ENCODE data around the gene CNTN4. TPM values are rescaled to one million over a fixed set of nuclear protein-coding genes. Genes with fewer than 3 reads are reported as not detected.
"Not testable (repeated sequence)": the region's sequence is repeated elsewhere in the genome, so short reads cannot be mapped to it uniquely, and the experiment has no call there.

The CNTN4 gene
- total RNA-seq, 1 experiment from 2014 or later, result 1.6 TPM

DNA sequence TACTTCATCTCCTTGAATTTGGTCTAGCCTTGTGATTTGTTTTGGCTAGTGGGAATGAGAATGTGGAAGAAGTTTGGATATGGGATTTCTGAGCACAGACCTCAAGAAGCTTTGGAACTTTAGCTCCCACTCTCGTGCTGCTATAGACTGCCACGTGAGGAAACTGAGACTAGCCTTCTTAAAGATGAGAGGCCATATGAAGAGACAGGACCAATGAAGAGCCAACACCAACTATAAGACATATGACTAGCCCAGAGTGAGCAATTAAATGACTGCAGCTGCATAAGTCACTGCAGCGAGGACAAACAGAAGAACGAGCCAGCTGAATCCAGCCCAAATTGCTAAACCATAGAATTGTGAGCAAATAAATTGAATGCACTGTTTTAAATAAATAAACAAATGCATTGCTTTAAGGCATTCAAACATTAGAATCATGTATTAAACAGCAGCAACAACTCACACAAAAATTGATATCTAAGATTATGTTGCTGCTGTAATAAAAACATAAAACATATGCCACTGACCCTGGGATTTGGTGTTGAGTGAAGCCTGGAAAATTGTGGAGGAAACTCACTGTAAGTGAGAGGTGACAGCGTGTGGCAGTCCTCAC is 15.7 kb upstream of the CNTN4 start:
- no peak overlapping the region for H3K9ac ChIP-seq (ENCODE audit: extremely low read depth, insufficient read length, low read length)
- no peaks in the 10 kb centered on the region for H3K79me1 ChIP-seq (ENCODE audit: insufficient read depth, low read depth, low read length, poor library complexity, severe bottlenecking)
- H3K56ac ChIP-seq (ENCODE audit: insufficient read length, low read depth, low read length), result no peak overlapping the region
- peaks cover 0 to 10% of the 10 kb centered on the region in 2 experiments; a peak in 2 of 5 replicates for H3K9me3 Mint-ChIP-seq
- H3K4me2 ChIP-seq (ENCODE audit: insufficient read depth, insufficient read length, low read length), result no peak overlapping the region
- no peak overlapping the region for H2AK5ac ChIP-seq (ENCODE audit: insufficient read length, low read length)
- no peaks in the 10 kb centered on the region for H3K27me3 ChIP-seq (ENCODE audit: insufficient read depth, low read length)
- H3K27me3 Mint-ChIP-seq (ENCODE audit: low read depth), result peaks cover 1% of the 10 kb centered on the region; the same call in 1 of the 2 replicates
- DNase-seq, result no peak
- H2AFZ ChIP-seq (ENCODE audit: low read length), result no peak overlapping the region
- no peak overlapping the region for H4K91ac ChIP-seq (ENCODE audit: insufficient read length, low read depth, low read length)
- no peak overlapping the region for H2BK5ac ChIP-seq (ENCODE audit: insufficient read length, low read length)
- H3K9me3 ChIP-seq (ENCODE audit: control insufficient read depth, low read depth, low read length), result no peaks in the 10 kb centered on the region
- no peak overlapping the region for H3K4ac ChIP-seq (ENCODE audit: low read depth, low read length)
- H3K27ac Mint-ChIP-seq, result no peak overlapping the region
- no peak overlapping the region for H2BK120ac ChIP-seq (ENCODE audit: low read depth, low read length, poor library complexity, severe bottlenecking)
- H3K14ac ChIP-seq (ENCODE audit: insufficient read depth, low read length), result no peak overlapping the region
- H4K5ac ChIP-seq (ENCODE audit: insufficient read length, low read depth, low read length), result no peak overlapping the region
- H3K36me3 Mint-ChIP-seq (ENCODE audit: insufficient read depth in 1 of 3, low read depth in 3 of 3), result peaks cover 0 to 6% (median 0%) of the 10 kb centered on the region in 3 experiments; a peak in 2 of 7 replicates
- H3K4me3 Mint-ChIP-seq, result no peak overlapping the region
- no peaks in the 10 kb centered on the region for H3K79me2 ChIP-seq (ENCODE audit: insufficient read depth, low read length)
- TF ChIP-seq CTCF (conservative IDR thresholded peaks at IDR 0.05), result no peak
- no peaks in the 10 kb centered on the region for H3K4me1 ChIP-seq (ENCODE audit: insufficient read depth, low read length)
- H2BK12ac ChIP-seq (ENCODE audit: insufficient read length, low read depth, low read length), result no peak overlapping the region
- no peak overlapping the region for H3K18ac ChIP-seq (ENCODE audit: insufficient read length, low read depth, low read length)
- H2BK15ac ChIP-seq (ENCODE audit: low read depth, low read length), result no peak overlapping the region
- no peaks in the 10 kb centered on the region for H4K20me1 ChIP-seq (ENCODE audit: control insufficient read depth, insufficient read depth, insufficient read length)
- H4K8ac ChIP-seq (replicated peaks; ENCODE audit: insufficient read length, low read depth, low read length), result no peak overlapping the region
- H3T11ph ChIP-seq (ENCODE audit: low read length), result no peak overlapping the region
- H3K4me1 Mint-ChIP-seq, result no peaks in the 10 kb centered on the region
- no peak overlapping the region for H2BK20ac ChIP-seq (ENCODE audit: low read depth, low read length, poor library complexity, severe bottlenecking)
- H3K23me2 ChIP-seq (ENCODE audit: insufficient read length, low read depth, low read length, poor library complexity, severe bottlenecking), result no peaks in the 10 kb centered on the region
- H3K27ac ChIP-seq (ENCODE audit: insufficient read length, low read depth, low read length), result no peak overlapping the region
- no peak overlapping the region for H3K23ac ChIP-seq (ENCODE audit: insufficient read length, low read depth, low read length)
- no CpG with 5 or more reads among the region's 5 CpGs for WGBS (ENCODE audit: extremely low coverage, insufficient read length, low lambda C conversion rate)

- H3K27ac ChIP-seq (ENCODE audit: insufficient read length, low read depth, low read length); H2BK120ac ChIP-seq (ENCODE audit: low read depth, low read length, poor library complexity, severe bottlenecking); H3K4me1 Mint-ChIP-seq; H3K27ac Mint-ChIP-seq; H3K36me3 Mint-ChIP-seq (ENCODE audit: insufficient read depth in 1 of 3, low read depth in 3 of 3); H3K18ac ChIP-seq (ENCODE audit: insufficient read length, low read depth, low read length); H4K20me1 ChIP-seq (ENCODE audit: control insufficient read depth, insufficient read depth, insufficient read length); H4K91ac ChIP-seq (ENCODE audit: insufficient read length, low read depth, low read length); H2BK5ac ChIP-seq (ENCODE audit: insufficient read length, low read length); H3K4ac ChIP-seq (ENCODE audit: low read depth, low read length); H2AFZ ChIP-seq (ENCODE audit: low read length); H3K27me3 Mint-ChIP-seq (ENCODE audit: low read depth); H3T11ph ChIP-seq (ENCODE audit: low read length); H3K9ac ChIP-seq (ENCODE audit: extremely low read depth, insufficient read length, low read length); H3K4me2 ChIP-seq (ENCODE audit: insufficient read depth, insufficient read length, low read length); H3K56ac ChIP-seq (ENCODE audit: insufficient read length, low read depth, low read length); H3K79me2 ChIP-seq (ENCODE audit: insufficient read depth, low read length); H2BK20ac ChIP-seq (ENCODE audit: low read depth, low read length, poor library complexity, severe bottlenecking); H3K4me3 Mint-ChIP-seq; H4K5ac ChIP-seq (ENCODE audit: insufficient read length, low read depth, low read length); DNase-seq; H3K27me3 ChIP-seq (ENCODE audit: insufficient read depth, low read length); H2BK15ac ChIP-seq (ENCODE audit: low read depth, low read length); H3K79me1 ChIP-seq (ENCODE audit: insufficient read depth, low read depth, low read length, poor library complexity, severe bottlenecking); H3K14ac ChIP-seq (ENCODE audit: insufficient read depth, low read length); H2AK5ac ChIP-seq (ENCODE audit: insufficient read length, low read length); H3K4me1 ChIP-seq (ENCODE audit: insufficient read depth, low read length); H3K9me3 ChIP-seq (ENCODE audit: control insufficient read depth, low read depth, low read length); H2BK12ac ChIP-seq (ENCODE audit: insufficient read length, low read depth, low read length); H4K8ac ChIP-seq (replicated peaks; ENCODE audit: insufficient read length, low read depth, low read length); H3K9me3 Mint-ChIP-seq; H3K23me2 ChIP-seq (ENCODE audit: insufficient read length, low read depth, low read length, poor library complexity, severe bottlenecking); H3K23ac ChIP-seq (ENCODE audit: insufficient read length, low read depth, low read length): not testable (repeated sequence)
- no CpG with 5 or more reads among the region's 40 CpGs for WGBS (ENCODE audit: extremely low coverage, insufficient read length, low lambda C conversion rate)
Observed at GRCh38 chr3:2083558-2083957, 15.1 kb upstream of the CNTN4 start.

All from H9 (cell line).